CD14-positive monocyte (primary cell): ENCODE measurements around the gene HMHB1. TPM values are rescaled to one million over a fixed set of nuclear protein-coding genes. Genes with fewer than 3 reads are reported as not detected.

Experiments
- DNase-seq, 3 donors: peaks; one replicate each; pipeline ENCODE4 v3.0.0-alpha.2; 2011 to 2022
- H2AFZ ChIP-seq: 2 replicates; pipeline ENCODE4 v1.6.0; 2012; ENCODE audit warnings: mild to moderate bottlenecking, low read depth, low read length, inconsistent platforms; ENCODE audit not compliant: insufficient read depth, poor library complexity, severe bottlenecking
- H3K27ac ChIP-seq, 2 donors: 1 replicate in 1 of 2; 2 replicates in 1 of 2; pipeline ENCODE4 v1.5.1; 2012 to 2013; ENCODE audit warnings: low read length in 2 of 2, control low read depth in 1 of 2, inconsistent platforms in 1 of 2, low read depth in 1 of 2, mild to moderate bottlenecking in 1 of 2
- H3K27me3 ChIP-seq, 2 donors: one replicate each; pipeline versions ENCODE4 v1.6.0 to v1.6.1; 2011 to 2013; ENCODE audit warnings: low read length in 2 of 2; ENCODE audit not compliant: control insufficient read depth in 2 of 2, insufficient read depth in 2 of 2
- H3K36me3 ChIP-seq, 2 donors: replicated peaks in 1 of 2; 1 replicate in 1 of 2; 2 replicates in 1 of 2; pipeline versions ENCODE4 v1.5.1 to v1.6.1; 2012 to 2013; ENCODE audit warnings: low read length in 2 of 2, control low read depth in 1 of 2, inconsistent platforms in 1 of 2, mild to moderate bottlenecking in 1 of 2; ENCODE audit not compliant: insufficient read depth in 2 of 2, control insufficient read depth in 1 of 2
- H3K4me1 ChIP-seq, 2 donors: 1 replicate in 1 of 2; 2 replicates in 1 of 2; pipeline versions ENCODE4 v1.5.1 to v1.6.1; 2012 to 2013; ENCODE audit warnings: low read length in 2 of 2, control low read depth in 1 of 2, inconsistent platforms in 1 of 2, mild to moderate bottlenecking in 1 of 2, moderate library complexity in 1 of 2; ENCODE audit not compliant: insufficient read depth in 2 of 2, control insufficient read depth in 1 of 2
- H3K4me2 ChIP-seq: replicated peaks from 2 replicates; pipeline ENCODE3; 2012; ENCODE audit warnings: low read length, moderate library complexity, mild to moderate bottlenecking; ENCODE audit not compliant: poor library complexity, severe bottlenecking; ENCODE audit errors: extremely low read depth
- H3K4me3 ChIP-seq, 3 experiments: fragments of 200-600 bp in 1 of 3; sonication (generic) in 1 of 3; replicated peaks in 1 of 3; 1 replicate in 2 of 3; 2 replicates in 1 of 3; pipeline ENCODE4 v1.5.1; 2011 to 2013; ENCODE audit warnings: low read length in 3 of 3, mild to moderate bottlenecking in 3 of 3, control low read depth in 2 of 3, low read depth in 2 of 3, inconsistent platforms in 1 of 3, moderate library complexity in 1 of 3
- H3K79me2 ChIP-seq: 2 replicates; pipeline ENCODE4 v1.6.0; 2012; ENCODE audit warnings: mild to moderate bottlenecking, control low read depth, inconsistent platforms, low read length, moderate library complexity; ENCODE audit not compliant: insufficient read depth
- H3K9ac ChIP-seq: 2 replicates; pipeline ENCODE4 v1.6.0; 2017; ENCODE audit warnings: low read length, mild to moderate bottlenecking; ENCODE audit not compliant: insufficient read depth, poor library complexity, severe bottlenecking
- H3K9me3 ChIP-seq, 2 donors: replicated peaks in 1 of 2; 1 replicate in 1 of 2; 2 replicates in 1 of 2; pipeline versions ENCODE4 v1.5.1 to v1.6.1; 2012 to 2013; ENCODE audit warnings: low read length in 2 of 2, control low read depth in 1 of 2; ENCODE audit not compliant: control insufficient read depth in 1 of 2, insufficient read depth in 1 of 2
- H4K20me1 ChIP-seq: 2 replicates; pipeline ENCODE4 v1.6.0; 2012; ENCODE audit warnings: mild to moderate bottlenecking, low read length, control low read depth, moderate library complexity; ENCODE audit not compliant: insufficient read depth
- H3K27ac Mint-ChIP-seq, 7 donors: one replicate each; pipeline ENCODE4 v1.8.0; 2020; ENCODE audit warnings: mild to moderate bottlenecking in 7 of 7, mixed read lengths in 7 of 7, moderate library complexity in 6 of 7, inconsistent platforms in 2 of 7
- H3K27me3 Mint-ChIP-seq, 3 donors: one replicate each; pipeline ENCODE4 v1.8.0; 2021 to 2022; ENCODE audit warnings: low read depth in 3 of 3, mild to moderate bottlenecking in 3 of 3, mixed read lengths in 3 of 3, moderate library complexity in 3 of 3, inconsistent platforms in 1 of 3
- H3K36me3 Mint-ChIP-seq, 2 donors: one replicate each; pipeline ENCODE4 v1.8.0; 2020; ENCODE audit warnings: mixed read lengths in 2 of 2, inconsistent platforms in 1 of 2, mild to moderate bottlenecking in 1 of 2
- H3K4me1 Mint-ChIP-seq: one replicate; pipeline ENCODE4 v1.8.0; 2020; ENCODE audit warnings: mild to moderate bottlenecking, mixed read lengths
- H3K4me3 Mint-ChIP-seq, 2 donors: one replicate each; pipeline ENCODE4 v1.8.0; 2020; ENCODE audit warnings: mild to moderate bottlenecking in 2 of 2, mixed read lengths in 2 of 2, moderate library complexity in 1 of 2
- H3K9me3 Mint-ChIP-seq, 7 donors: one replicate each; pipeline ENCODE4 v1.8.0; 2020 to 2022; ENCODE audit warnings: mixed read lengths in 7 of 7, mild to moderate bottlenecking in 6 of 7, moderate library complexity in 6 of 7, inconsistent platforms in 2 of 7
- CTCF ChIP-seq: fragments of 200-600 bp; IDR thresholded peaks from one replicate; pipeline ENCODE4 v1.8.0; 2022; ENCODE audit warnings: antibody characterized with exemption, mild to moderate bottlenecking
- WGBS: methylation state at CpG from one replicate; pipeline ENCODE4 v1.1.5; 2013; ENCODE audit warnings: missing lambda C conversion rate; ENCODE audit not compliant: insufficient coverage; 5-methylcytosine and 5-hydroxymethylcytosine counted together
- intact Hi-C, 2 donors: fragments of 100-400 bp; cut with micrococcal nuclease; formaldehyde crosslinking; loops; one replicate each; pipeline versions ENCODE4 v1.15.0 to v1.15.1; 2023
- polyA plus RNA-seq, 3 donors: library from polyadenylated mRNA; depleted of rRNA in 1 of 3; unstranded in 2 of 3; stranded (reverse) in 1 of 3; fragments of 300-500 nt in 2 of 3; fragments of >200 nt in 1 of 3; fragmentation: Illumina TruSeq in 2 of 3; gene quantifications; 1 replicate in 2 of 3; 2 replicates in 1 of 3; pipeline ENCODE4 v1.2.3, GENCODE V29; 2012 to 2021

The HMHB1 gene
- polyA plus RNA-seq, 3 donors, result not detected

DNA sequence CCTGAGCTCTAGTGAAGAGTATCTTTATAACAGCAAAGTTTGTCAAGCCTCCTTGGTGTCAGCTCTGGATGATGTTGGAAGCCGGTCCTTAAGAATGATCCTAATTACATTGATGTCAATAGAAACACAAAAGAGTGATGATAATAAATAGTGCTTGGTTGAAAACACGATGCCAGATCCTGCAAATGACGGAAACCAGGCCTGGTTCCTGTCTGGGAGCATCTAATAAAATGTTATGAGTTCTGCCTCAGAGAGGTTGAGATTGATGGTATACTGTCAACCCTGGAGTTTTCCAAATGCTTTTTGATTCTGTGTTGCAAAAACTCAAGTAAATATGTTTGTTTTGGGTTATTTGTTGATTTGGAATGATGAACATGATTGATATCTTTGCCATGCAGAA lies 23.3 kb downstream of the HMHB1 start:
- Histone ChIP-seq H3K9me3 (no peaks in the 10 kb centered on the region), H3K9ac (no peak overlapping the region), H3K4me1 (no peaks in the 10 kb centered on the region), H2AFZ (no peak overlapping the region), H3K4me3 (no peak overlapping the region), H3K36me3 (no peaks in the 10 kb centered on the region), H4K20me1 (no peaks in the 10 kb centered on the region), H3K27me3 (no peaks in the 10 kb centered on the region), H3K4me2 (no peak overlapping the region), H3K79me2 (no peaks in the 10 kb centered on the region), H3K27ac (no peak overlapping the region)
- no peaks in the 10 kb centered on the region for H3K4me1 Mint-ChIP-seq
- no peak overlapping the region for H3K27ac Mint-ChIP-seq
- peaks cover 0 to 1% (median 0%) of the 10 kb centered on the region in 3 donors for H3K27me3 Mint-ChIP-seq
- 95% methylated on average over 2 of the region's 3 CpGs for WGBS
- TF ChIP-seq CTCF, result no peak
- DNase-seq, result no peak
- intact Hi-C loops, result no loop called here
- H3K4me3 Mint-ChIP-seq, result no peak overlapping the region
- H3K9me3 Mint-ChIP-seq, result no peaks in the 10 kb centered on the region
- H3K36me3 Mint-ChIP-seq, result no peaks in the 10 kb centered on the region

- no peaks in the 10 kb centered on the region for H3K9me3 ChIP-seq
- Mint-ChIP-seq H3K9me3 (no peaks in the 10 kb centered on the region), H3K27me3 (peaks cover 0 to 1% (median 0%) of the 10 kb centered on the region in 3 donors), H3K27ac (no peak overlapping the region), H3K4me1 (no peaks in the 10 kb centered on the region), H3K36me3 (no peaks in the 10 kb centered on the region), H3K4me3 (no peak overlapping the region)
- H3K27me3 ChIP-seq, result no peaks in the 10 kb centered on the region
- WGBS, result no CpG with 5 or more reads among the region's 2 CpGs
- H2AFZ ChIP-seq, result no peak overlapping the region
- no peaks in the 10 kb centered on the region for H3K36me3 ChIP-seq
- no peak overlapping the region for H3K4me3 ChIP-seq
- no peaks in the 10 kb centered on the region for H3K79me2 ChIP-seq
- H3K4me2 ChIP-seq, result no peak overlapping the region
- no peak overlapping the region for H3K9ac ChIP-seq
- H3K27ac ChIP-seq, result no peak overlapping the region
- DNase-seq, result no peak
- no peak for TF ChIP-seq CTCF
- H4K20me1 ChIP-seq, result no peaks in the 10 kb centered on the region
- no peaks in the 10 kb centered on the region for H3K4me1 ChIP-seq
- intact Hi-C loops, result no loop called here
Measured at GRCh38 chr5:143836161-143836725, 24.3 kb downstream of the HMHB1 start.
